ENCODE measurements around the gene EPHA4. TPM values are rescaled to one million over a fixed set of nuclear protein-coding genes. Genes with fewer than 3 reads are reported as not detected.
A peak's percentile ranks its signal among the peaks of the same experiment; 100 is the strongest.

Gene EPHA4
- total and polyA plus RNA-seq, 11 donors = 4.2 to 35.2 (median 19.5) TPM

DNA sequence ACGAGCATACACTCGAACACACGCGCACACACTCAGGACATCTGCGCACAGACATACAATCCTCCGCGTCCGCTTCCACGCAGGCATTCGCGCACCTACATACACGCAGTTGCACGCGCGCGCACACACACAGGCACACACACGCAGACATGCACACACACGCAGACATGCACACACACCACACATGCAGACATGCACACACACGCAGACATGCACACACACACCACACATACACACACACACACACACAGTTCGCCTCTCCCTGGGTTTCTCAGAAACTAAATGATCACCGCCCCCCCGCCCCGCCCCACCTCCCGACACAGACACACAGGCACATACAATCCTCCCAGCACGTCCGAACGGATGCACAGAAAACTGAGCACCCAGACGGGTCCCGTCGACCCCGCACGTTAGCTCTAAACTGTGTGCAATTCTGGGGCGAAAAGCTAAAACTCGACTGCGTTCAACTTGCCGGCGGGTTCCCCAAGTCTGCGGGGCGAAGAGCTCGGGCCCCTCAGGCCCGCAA is 1.0 kb downstream of the EPHA4 start:
- H3K36me3 ChIP-seq = peaks cover 0 to 4% (median 0%) of the 10 kb centered on the region in 9 donors
- H3K4me3 ChIP-seq = peak overlapping the region; percentile 58 to 89 (median 76)
- TF ChIP-seq, protein P1, sequence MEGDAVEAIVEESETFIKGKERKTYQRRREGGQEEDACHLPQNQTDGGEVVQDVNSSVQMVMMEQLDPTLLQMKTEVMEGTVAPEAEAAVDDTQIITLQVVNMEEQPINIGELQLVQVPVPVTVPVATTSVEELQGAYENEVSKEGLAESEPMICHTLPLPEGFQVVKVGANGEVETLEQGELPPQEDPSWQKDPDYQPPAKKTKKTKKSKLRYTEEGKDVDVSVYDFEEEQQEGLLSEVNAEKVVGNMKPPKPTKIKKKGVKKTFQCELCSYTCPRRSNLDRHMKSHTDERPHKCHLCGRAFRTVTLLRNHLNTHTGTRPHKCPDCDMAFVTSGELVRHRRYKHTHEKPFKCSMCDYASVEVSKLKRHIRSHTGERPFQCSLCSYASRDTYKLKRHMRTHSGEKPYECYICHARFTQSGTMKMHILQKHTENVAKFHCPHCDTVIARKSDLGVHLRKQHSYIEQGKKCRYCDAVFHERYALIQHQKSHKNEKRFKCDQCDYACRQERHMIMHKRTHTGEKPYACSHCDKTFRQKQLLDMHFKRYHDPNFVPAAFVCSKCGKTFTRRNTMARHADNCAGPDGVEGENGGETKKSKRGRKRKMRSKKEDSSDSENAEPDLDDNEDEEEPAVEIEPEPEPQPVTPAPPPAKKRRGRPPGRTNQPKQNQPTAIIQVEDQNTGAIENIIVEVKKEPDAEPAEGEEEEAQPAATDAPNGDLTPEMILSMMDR (IDR thresholded peaks at IDR 0.05) = no peak
- no peak for TF ChIP-seq POLR2A (IDR thresholded peaks at IDR 0.05)
- peak overlapping the region in 11 of 12 donors; percentile 74 to 92 (median 85) for H3K27ac ChIP-seq
- H3K27me3 ChIP-seq = peaks cover 0 to 68% (median 4%) of the 10 kb centered on the region in 9 donors
- peak in 1 of 5 donors; percentile 12 for DNase-seq
- no peak for ATAC-seq
- intact Hi-C loops (cut with DNase I) = loop anchor here (5.0 to 10.0 kb wide), 20 partner anchors 44 to 1836 kb away; no protein-coding TSS in a partner anchor
- 2 to 8% (median 3%) methylated on average over 34 to 41 of the region's 41 CpGs for WGBS, 4 donors
- H3K9me3 ChIP-seq = no peaks in the 10 kb centered on the region
- H3K4me1 ChIP-seq = peaks cover 0 to 50% (median 24%) of the 10 kb centered on the region in 12 donors

DNA sequence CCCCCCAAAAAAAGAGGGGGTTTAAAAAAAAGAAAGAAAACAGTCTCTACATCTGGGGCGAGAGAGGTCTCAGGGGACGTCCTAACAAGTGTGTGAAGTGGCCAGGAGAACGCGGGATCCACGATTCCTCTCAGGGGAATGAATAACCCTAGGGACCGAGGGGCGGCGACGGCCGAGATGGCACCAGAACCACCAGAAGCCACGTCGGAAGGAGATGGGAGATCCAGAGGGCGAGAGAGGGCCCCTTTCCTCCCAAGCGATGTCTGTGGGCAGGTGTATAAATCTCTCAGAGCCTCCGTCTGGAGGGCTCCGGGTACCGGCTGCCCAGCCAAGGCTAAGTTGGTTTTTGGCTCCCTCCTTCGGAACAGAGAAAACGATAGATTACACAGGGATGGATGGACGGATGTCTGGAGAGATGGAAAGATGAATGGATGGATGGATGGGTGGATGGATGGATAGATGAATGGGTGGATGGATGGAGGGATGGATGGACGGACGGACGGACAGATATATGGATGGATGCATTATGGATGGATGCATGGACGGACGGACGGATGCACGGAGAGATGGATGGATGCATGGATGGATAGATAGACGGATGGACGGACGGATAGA is 1.7 kb downstream of the EPHA4 start:
- Histone ChIP-seq H3K4me3 (peak overlapping the region; percentile 16 to 89 (median 76)), H3K27me3 (peaks cover 0 to 62% (median 4%) of the 10 kb centered on the region in 9 donors), H3K36me3 (peaks cover 0 to 4% (median 0%) of the 10 kb centered on the region in 9 donors), H3K9me3 (no peaks in the 10 kb centered on the region), H3K4me1 (peaks cover 0 to 57% (median 26%) of the 10 kb centered on the region in 12 donors), H3K27ac (peak overlapping the region in 1 of 12 donors; percentile 11)
- DNase-seq = peak in 1 of 5 donors; percentile 23
- intact Hi-C loops (cut with DNase I) = loop anchor here (5.0 to 10.0 kb wide), 20 partner anchors 43 to 1836 kb away; no protein-coding TSS in a partner anchor
- WGBS, 4 donors = 6 to 11% (median 7%) methylated on average over 30 of the region's 30 CpGs
- TF ChIP-seq POLR2A (IDR thresholded peaks at IDR 0.05) = no peak
- TF ChIP-seq, protein P1 (IDR thresholded peaks at IDR 0.05) = peak in 6 of 12 donors; percentile 8 to 54 (median 14)
- ATAC-seq = no peak

DNA sequence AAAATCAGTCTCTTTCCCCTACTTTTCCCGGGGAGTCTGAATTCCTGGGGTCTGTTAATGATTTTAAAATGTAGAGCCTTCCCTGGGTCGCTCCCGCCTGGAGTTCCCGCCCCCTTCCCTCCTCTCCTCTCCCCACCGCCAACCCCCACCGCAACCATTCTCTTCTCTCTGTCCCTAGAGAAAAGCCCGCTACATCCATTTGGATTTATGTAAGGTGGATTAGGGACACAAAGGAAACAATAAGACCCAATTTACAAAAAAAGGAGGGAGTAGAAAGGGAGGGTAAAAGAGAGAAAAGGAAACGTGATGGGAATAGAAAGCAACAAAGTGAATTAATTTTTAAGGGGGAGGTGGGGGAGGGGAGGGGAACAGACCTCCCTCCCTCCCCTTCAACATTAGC is 2.2 kb downstream of the EPHA4 start:
- Histone ChIP-seq H3K9me3 (no peaks in the 10 kb centered on the region), H3K36me3 (peaks cover 0 to 4% (median 0%) of the 10 kb centered on the region in 9 donors), H3K4me3 (peak overlapping the region; percentile 16 to 89 (median 76)), H3K27ac (peak overlapping the region in 1 of 12 donors; percentile 11), H3K4me1 (peaks cover 0 to 62% (median 27%) of the 10 kb centered on the region in 12 donors), H3K27me3 (peaks cover 0 to 59% (median 4%) of the 10 kb centered on the region in 9 donors)
- intact Hi-C loops (cut with DNase I) = loop anchor here (5.0 to 10.0 kb wide), 21 partner anchors 43 to 1835 kb away; no protein-coding TSS in a partner anchor
- TF ChIP-seq, protein P1 (IDR thresholded peaks at IDR 0.05) = no peak
- no peak for TF ChIP-seq POLR2A (IDR thresholded peaks at IDR 0.05)
- WGBS, 4 donors = 28 to 45% (median 44%) methylated on average over 8 of the region's 8 CpGs
- DNase-seq (no peak), ATAC-seq (no peak)

DNA sequence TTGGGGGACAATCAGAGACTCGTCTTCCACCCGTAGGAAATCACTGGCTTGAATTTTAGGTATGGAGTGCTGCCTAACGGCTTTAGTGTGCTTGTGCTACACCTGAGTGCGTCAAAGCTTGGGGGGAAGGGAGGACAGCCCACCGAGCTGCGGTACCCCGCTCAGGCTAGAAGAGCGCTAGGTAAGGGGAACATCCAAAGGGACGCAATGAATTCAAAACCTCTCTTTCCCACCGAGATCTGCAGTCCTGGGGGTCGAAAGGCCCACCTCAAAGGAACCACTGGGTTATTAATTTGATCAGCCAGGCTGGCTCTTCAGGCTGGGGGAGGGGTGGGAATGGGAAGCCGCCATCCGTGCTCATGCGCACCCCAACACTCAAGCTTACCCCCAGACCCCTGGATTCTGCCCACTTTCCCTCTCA is 2.7 kb downstream of the EPHA4 start:
- TF ChIP-seq, protein P1 (IDR thresholded peaks at IDR 0.05) = no peak
- no peak for TF ChIP-seq POLR2A (IDR thresholded peaks at IDR 0.05)
- DNase-seq = no peak
- H3K36me3 ChIP-seq = peaks cover 0 to 4% (median 0%) of the 10 kb centered on the region in 9 donors
- ATAC-seq = no peak
- peaks cover 0 to 62% (median 25%) of the 10 kb centered on the region in 12 donors for H3K4me1 ChIP-seq
- H3K4me3 ChIP-seq = peak overlapping the region in 8 of 12 donors; percentile 63 to 89 (median 79)
- WGBS, 4 donors = 51 to 75% (median 66%) methylated on average over 14 of the region's 14 CpGs
- intact Hi-C loops (cut with DNase I) = loop anchor here in 3 of 10 donors (10.0 kb wide), 2 partner anchors 105 to 125 kb away; no protein-coding TSS in a partner anchor
- H3K9me3 ChIP-seq = no peaks in the 10 kb centered on the region
- no peak overlapping the region for H3K27ac ChIP-seq
- H3K27me3 ChIP-seq = peaks cover 0 to 57% (median 4%) of the 10 kb centered on the region in 9 donors
